HL-60 (cell line): Measurements from ENCODE around the gene CDIPT.

Source experiments
- CTCF ChIP-seq: IDR thresholded peaks from one replicate; pipeline ENCODE4 v1.5.1; 2011; ENCODE audit warnings: low read length, control low read depth, inconsistent platforms; ENCODE audit not compliant: insufficient read depth
- POLR2AphosphoS5 ChIP-seq: IDR thresholded peaks from 2 replicates; pipeline ENCODE4 v1.6.1; 2012; ENCODE audit warnings: low read depth

GRCh38 chr16:29835926-29836325, 27.1 kb downstream of the CDIPT start:
- TF ChIP-seq CTCF (no peak), POLR2AphosphoS5 (no peak)
